K562 (cell line): Measurements from ENCODE around the gene ZCCHC17.

Experiments used
- CEBPB ChIP-seq: fragments of 450-650 bp; IDR thresholded peaks from 2 replicates; pipeline ENCODE4 v1.6.1; 2016; ENCODE audit warnings: missing genetic modification characterization, missing compliant biosample characterization
- CTCF ChIP-seq, 3 experiments: IDR thresholded peaks in 2 of 3; conservative IDR thresholded peaks in 1 of 3; 2 replicates each; pipeline ENCODE4 v1.5.1; 2011 to 2012; ENCODE audit warnings: low read length in 3 of 3, mild to moderate bottlenecking in 3 of 3, control low read depth in 2 of 3, improper control_type of control experiment in 1 of 3, inconsistent platforms in 1 of 3, low read depth in 1 of 3, mixed read lengths in 1 of 3, moderate library complexity in 1 of 3; ENCODE audit not compliant: insufficient read depth in 2 of 3
- EP300 ChIP-seq: IDR thresholded peaks from 2 replicates; pipeline ENCODE4 v1.6.1; 2012; ENCODE audit warnings: low read length, improper control_type of control experiment
- ESRRB ChIP-seq: fragments of 250-450 bp; sonication (Bioruptor Pico); IDR thresholded peaks from 2 replicates; pipeline ENCODE4 v1.5.0; 2020; ENCODE audit warnings: mild to moderate bottlenecking, moderate library complexity, borderline replicate concordance
- HNRNPH1 ChIP-seq: fragments of 200-400 bp; formaldehyde crosslinking; optimal IDR thresholded peaks from 2 replicates; pipeline ENCODE3; 2017; ENCODE audit warnings: low read depth, mild to moderate bottlenecking, low read length, moderate library complexity
- MED1 ChIP-seq: sonication (generic); formaldehyde crosslinking; IDR thresholded peaks from 2 replicates; pipeline ENCODE4 v1.8.1; 2023; ENCODE audit warnings: missing genetic modification reagents, borderline replicate concordance
- NCOR1 ChIP-seq: fragments of 450-650 bp; IDR thresholded peaks from 2 replicates; pipeline ENCODE4 v1.6.1; 2016; ENCODE audit warnings: mild to moderate bottlenecking, moderate library complexity
- RAD21 ChIP-seq, 2 experiments: fragments of 250-450 bp in 1 of 2; fragments of 450-650 bp in 1 of 2; sonication (Bioruptor Pico) in 1 of 2; formaldehyde crosslinking in 1 of 2; IDR thresholded peaks in 1 of 2; conservative IDR thresholded peaks in 1 of 2; 2 replicates each; pipeline versions ENCODE4 v1.4.0 to v1.8.0; 2020 to 2022; ENCODE audit warnings: mild to moderate bottlenecking in 2 of 2, moderate library complexity in 1 of 2
- TEAD1 ChIP-seq, 2 experiments: fragments of 450-650 bp in 1 of 2; sonication (generic) in 1 of 2; formaldehyde crosslinking; IDR thresholded peaks; 2 replicates each; pipeline versions ENCODE4 v1.4.0 to v1.8.0; 2020 to 2022; ENCODE audit warnings: mild to moderate bottlenecking in 2 of 2, missing genetic modification reagents in 1 of 2
- ZNF561 ChIP-seq: fragments of 450-650 bp; formaldehyde crosslinking; conservative IDR thresholded peaks from 2 replicates; pipeline ENCODE4 v1.4.0; 2020; ENCODE audit warnings: mild to moderate bottlenecking, moderate library complexity
- ZZZ3 ChIP-seq: fragments of 450-650 bp; IDR thresholded peaks from 2 replicates; pipeline ENCODE4 v1.6.1; 2016; ENCODE audit warnings: antibody characterized with exemption, mild to moderate bottlenecking, moderate library complexity
- TF ChIP-seq, protein P1 (sequence below): IDR thresholded peaks from 3 replicates; pipeline ENCODE4 v1.6.1; 2011; ENCODE audit warnings: borderline replicate concordance, mild to moderate bottlenecking, moderate library complexity; ENCODE audit not compliant: insufficient read length; ENCODE audit errors: extremely low read depth

- no peak for TF ChIP-seq TEAD1 (CRISPR knock-in tag; IDR thresholded peaks at IDR 0.05)
- TF ChIP-seq RAD21 (CRISPR knock-in tag; conservative IDR thresholded peaks at IDR 0.05 in 1 of 2, IDR thresholded peaks at IDR 0.05 in 1 of 2) = no peak
- TF ChIP-seq, protein P1, sequence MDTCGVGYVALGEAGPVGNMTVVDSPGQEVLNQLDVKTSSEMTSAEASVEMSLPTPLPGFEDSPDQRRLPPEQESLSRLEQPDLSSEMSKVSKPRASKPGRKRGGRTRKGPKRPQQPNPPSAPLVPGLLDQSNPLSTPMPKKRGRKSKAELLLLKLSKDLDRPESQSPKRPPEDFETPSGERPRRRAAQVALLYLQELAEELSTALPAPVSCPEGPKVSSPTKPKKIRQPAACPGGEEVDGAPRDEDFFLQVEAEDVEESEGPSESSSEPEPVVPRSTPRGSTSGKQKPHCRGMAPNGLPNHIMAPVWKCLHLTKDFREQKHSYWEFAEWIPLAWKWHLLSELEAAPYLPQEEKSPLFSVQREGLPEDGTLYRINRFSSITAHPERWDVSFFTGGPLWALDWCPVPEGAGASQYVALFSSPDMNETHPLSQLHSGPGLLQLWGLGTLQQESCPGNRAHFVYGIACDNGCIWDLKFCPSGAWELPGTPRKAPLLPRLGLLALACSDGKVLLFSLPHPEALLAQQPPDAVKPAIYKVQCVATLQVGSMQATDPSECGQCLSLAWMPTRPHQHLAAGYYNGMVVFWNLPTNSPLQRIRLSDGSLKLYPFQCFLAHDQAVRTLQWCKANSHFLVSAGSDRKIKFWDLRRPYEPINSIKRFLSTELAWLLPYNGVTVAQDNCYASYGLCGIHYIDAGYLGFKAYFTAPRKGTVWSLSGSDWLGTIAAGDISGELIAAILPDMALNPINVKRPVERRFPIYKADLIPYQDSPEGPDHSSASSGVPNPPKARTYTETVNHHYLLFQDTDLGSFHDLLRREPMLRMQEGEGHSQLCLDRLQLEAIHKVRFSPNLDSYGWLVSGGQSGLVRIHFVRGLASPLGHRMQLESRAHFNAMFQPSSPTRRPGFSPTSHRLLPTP = no peak
- no peak for TF ChIP-seq CEBPB (tag)
- TF ChIP-seq MED1 (CRISPR knock-in tag) = no peak
- no peak for TF ChIP-seq EP300
- no peak for TF ChIP-seq ZNF561 (CRISPR knock-in tag)
- no peak for TF ChIP-seq ZZZ3
- no peak for TF ChIP-seq HNRNPH1
- TF ChIP-seq ESRRB (CRISPR knock-in tag) = no peak
- no peak for TF ChIP-seq NCOR1
- no peak for TF ChIP-seq CTCF (IDR thresholded peaks at IDR 0.05 in 2 of 3, conservative IDR thresholded peaks at IDR 0.05 in 1 of 3; ENCODE audit: insufficient read depth in 2 of 3, low read depth in 1 of 3, low read length in 3 of 3)
Observed at GRCh38 chr1:31348449-31348848, 51.6 kb downstream of the ZCCHC17 start.
